GM23338 (cell line): Measurements from ENCODE around the gene CASKIN2. TPM values are rescaled to one million over a fixed set of nuclear protein-coding genes. Genes with fewer than 3 reads are reported as not detected.

Experiments
- ATAC-seq: fragments of 200-7000 bp; cut with Tn5 transposase; 3 replicates; pipeline ENCODE4 v1.9.1; 2020
- DNase-seq: peaks from one replicate; pipeline ENCODE4 v3.0.0-alpha.2; 2015; ENCODE audit warnings: low spot score
- H2AFZ ChIP-seq: fragments of 200-600 bp; sonication (generic); 2 replicates; pipeline ENCODE4 v1.8.0; 2016; ENCODE audit warnings: antibody characterized with exemption, mild to moderate bottlenecking, moderate library complexity
- H3F3A ChIP-seq: fragments of 200-600 bp; sonication (generic); replicated peaks from 2 replicates; pipeline ENCODE4 v1.8.0; 2017; ENCODE audit warnings: antibody characterized with exemption, mixed run types, low read depth
- H3K27ac ChIP-seq: fragments of 200-600 bp; sonication (generic); 2 replicates; pipeline ENCODE4 v1.6.1; 2016; ENCODE audit warnings: low read depth
- H3K27me3 ChIP-seq: fragments of 200-600 bp; sonication (generic); 2 replicates; pipeline ENCODE4 v1.8.0; 2016; ENCODE audit warnings: mild to moderate bottlenecking, mixed run types, moderate library complexity; ENCODE audit not compliant: insufficient read depth
- H3K36me3 ChIP-seq: fragments of 200-600 bp; sonication (generic); 2 replicates; pipeline ENCODE4 v1.8.0; 2016; ENCODE audit warnings: mild to moderate bottlenecking; ENCODE audit not compliant: insufficient read depth
- H3K4me1 ChIP-seq: fragments of 200-600 bp; sonication (generic); 2 replicates; pipeline ENCODE4 v1.8.0; 2016; ENCODE audit warnings: mild to moderate bottlenecking, moderate library complexity; ENCODE audit not compliant: insufficient read depth
- H3K4me2 ChIP-seq: fragments of 200-600 bp; sonication (generic); 2 replicates; pipeline ENCODE4 v1.7.1; 2017; ENCODE audit warnings: mixed run types
- H3K4me3 ChIP-seq: fragments of 200-600 bp; sonication (generic); 2 replicates; pipeline ENCODE4 v1.6.1; 2016; ENCODE audit warnings: mixed run types
- H3K79me2 ChIP-seq: fragments of 200-600 bp; sonication (generic); replicated peaks from 2 replicates; pipeline ENCODE4 v1.8.0; 2017; ENCODE audit warnings: mild to moderate bottlenecking; ENCODE audit not compliant: insufficient read depth
- H3K9me2 ChIP-seq: fragments of 200-600 bp; sonication (generic); 2 replicates; pipeline ENCODE4 v1.8.0; 2017; ENCODE audit not compliant: insufficient read depth
- H4K20me1 ChIP-seq: fragments of 200-600 bp; sonication (generic); replicated peaks from 2 replicates; pipeline ENCODE4 v1.8.0; 2017; ENCODE audit warnings: mild to moderate bottlenecking; ENCODE audit not compliant: insufficient read depth
- H3K27ac Mint-ChIP-seq: 2 replicates; pipeline ENCODE4 v1.8.0; 2020; ENCODE audit warnings: inconsistent platforms, mild to moderate bottlenecking, moderate library complexity, mixed read lengths
- H3K27me3 Mint-ChIP-seq: 3 replicates; pipeline ENCODE4 v1.8.0; 2022; ENCODE audit warnings: low read depth, mild to moderate bottlenecking, moderate library complexity, mixed read lengths, inconsistent platforms; ENCODE audit not compliant: insufficient read depth, poor library complexity
- H3K36me3 Mint-ChIP-seq: 3 replicates; pipeline ENCODE4 v1.8.0; 2021; ENCODE audit warnings: low read depth, mild to moderate bottlenecking, inconsistent platforms, moderate library complexity, mixed read lengths
- H3K4me1 Mint-ChIP-seq: 3 replicates; pipeline ENCODE4 v1.8.0; 2020; ENCODE audit warnings: mild to moderate bottlenecking, inconsistent platforms, mixed read lengths
- H3K4me3 Mint-ChIP-seq: 3 replicates; pipeline ENCODE4 v1.8.0; 2021; ENCODE audit warnings: moderate library complexity, mild to moderate bottlenecking, inconsistent platforms, mixed read lengths
- H3K9me3 Mint-ChIP-seq: 3 replicates; pipeline ENCODE4 v1.8.0; 2020; ENCODE audit warnings: moderate library complexity, mild to moderate bottlenecking, inconsistent platforms, mixed read lengths
- CREB1 ChIP-seq: fragments of 250-450 bp; sonication (Bioruptor Pico); IDR thresholded peaks from 2 replicates; pipeline ENCODE4 v1.5.0; 2020; ENCODE audit warnings: low read depth, mild to moderate bottlenecking, moderate library complexity
- EZH2 ChIP-seq: fragments of 200-600 bp; sonication (generic); IDR thresholded peaks from one replicate; pipeline ENCODE4 v1.8.0; 2017; ENCODE audit warnings: antibody characterized with exemption, mild to moderate bottlenecking, low read depth; ENCODE audit not compliant: unreplicated experiment
- POLR2AphosphoS5 ChIP-seq: IDR thresholded peaks from 2 replicates; pipeline ENCODE4 v1.6.1; 2016; ENCODE audit warnings: antibody characterized with exemption, low read depth
- ZNF331 ChIP-seq: fragments of 250-450 bp; sonication (Bioruptor Pico); IDR thresholded peaks from 2 replicates; pipeline ENCODE4 v1.5.0; 2020; ENCODE audit warnings: low read depth, mild to moderate bottlenecking, moderate library complexity
- ZNF462 ChIP-seq: fragments of 250-450 bp; sonication (Bioruptor Pico); IDR thresholded peaks from 2 replicates; pipeline ENCODE4 v1.5.0; 2020; ENCODE audit warnings: mild to moderate bottlenecking, moderate library complexity
- polyA plus RNA-seq: library from polyadenylated mRNA; unstranded; fragments of >200 nt; fragmentation: Nextera tagmentation; extraction: Ambion mirVana; gene quantifications from 2 replicates; pipeline ENCODE4 v1.2.1, GENCODE V29; 2016
- total RNA-seq: library from RNA; depleted of rRNA; stranded (reverse); fragments of >200 nt; shearing (Covaris generic); gene quantifications from 2 replicates; pipeline ENCODE4 v1.2.3, GENCODE V29; 2014
- TF ChIP-seq, protein P1 (sequence below), 2 experiments: fragments of 200-600 bp in 1 of 2; sonication (generic) in 1 of 2; conservative IDR thresholded peaks; 2 replicates each; pipeline versions ENCODE4 v1.5.1 to v1.6.1; 2016 to 2017; ENCODE audit warnings: antibody characterized with exemption in 2 of 2, low read depth in 2 of 2, mild to moderate bottlenecking in 2 of 2, moderate library complexity in 1 of 2

CASKIN2 gene
- total and polyA plus RNA-seq, 2 experiments from 2014 or later: 4.9 to 21.5 TPM

DNA sequence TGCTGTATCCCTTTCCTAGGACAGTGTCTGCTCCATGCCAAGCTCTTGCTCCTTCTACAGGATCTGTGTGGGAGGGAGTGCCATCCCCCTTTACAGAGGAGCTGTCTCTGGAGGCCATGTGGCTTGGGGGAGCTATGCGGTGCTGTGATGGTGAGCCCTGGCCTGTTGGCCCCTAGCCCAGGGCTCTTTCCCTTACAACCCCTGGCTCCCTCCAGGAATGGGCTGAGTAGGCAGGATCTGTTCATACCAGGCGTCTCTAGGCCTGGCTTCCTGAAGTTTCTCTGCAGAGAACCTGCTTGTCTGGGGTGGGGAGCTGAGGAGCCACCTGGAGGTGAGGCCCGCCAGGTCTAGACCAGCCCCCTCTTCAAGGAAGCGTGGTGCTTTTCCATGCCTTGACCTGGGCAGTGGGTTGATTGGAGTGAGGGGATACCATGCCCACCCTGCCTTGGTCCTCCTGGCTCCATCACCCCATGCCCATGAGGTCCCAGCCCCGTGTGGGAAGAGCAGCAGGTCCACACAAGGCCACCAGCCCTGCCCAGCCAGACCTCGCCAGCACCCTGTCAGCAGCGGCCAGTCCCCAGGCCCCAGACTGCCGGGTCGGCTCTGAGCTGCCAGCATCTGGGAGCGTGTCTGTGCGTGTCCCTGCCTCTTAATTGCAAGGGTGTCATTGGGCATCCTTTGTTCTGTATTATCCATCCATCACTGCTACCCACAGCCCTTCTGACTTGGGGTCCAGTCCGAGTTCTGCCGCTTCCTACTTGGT, 24.8 kb upstream of the CASKIN2 start:
- Histone ChIP-seq H4K20me1 (peaks cover 3% of the 10 kb centered on the region; the same call in 1 of the 2 replicates), H3K27ac (no peak overlapping the region), H2AFZ (no peak overlapping the region), H3K9me2 (no peaks in the 10 kb centered on the region), H3K27me3 (no peaks in the 10 kb centered on the region), H3K4me2 (no peak overlapping the region), H3K4me3 (no peak overlapping the region), H3K4me1 (no peaks in the 10 kb centered on the region), H3K79me2 (no peaks in the 10 kb centered on the region), H3K36me3 (no peaks in the 10 kb centered on the region), H3F3A (no peaks in the 10 kb centered on the region)
- TF ChIP-seq POLR2AphosphoS5: no peak
- TF ChIP-seq CREB1 (CRISPR knock-in tag): no peak
- TF ChIP-seq, protein P1, sequence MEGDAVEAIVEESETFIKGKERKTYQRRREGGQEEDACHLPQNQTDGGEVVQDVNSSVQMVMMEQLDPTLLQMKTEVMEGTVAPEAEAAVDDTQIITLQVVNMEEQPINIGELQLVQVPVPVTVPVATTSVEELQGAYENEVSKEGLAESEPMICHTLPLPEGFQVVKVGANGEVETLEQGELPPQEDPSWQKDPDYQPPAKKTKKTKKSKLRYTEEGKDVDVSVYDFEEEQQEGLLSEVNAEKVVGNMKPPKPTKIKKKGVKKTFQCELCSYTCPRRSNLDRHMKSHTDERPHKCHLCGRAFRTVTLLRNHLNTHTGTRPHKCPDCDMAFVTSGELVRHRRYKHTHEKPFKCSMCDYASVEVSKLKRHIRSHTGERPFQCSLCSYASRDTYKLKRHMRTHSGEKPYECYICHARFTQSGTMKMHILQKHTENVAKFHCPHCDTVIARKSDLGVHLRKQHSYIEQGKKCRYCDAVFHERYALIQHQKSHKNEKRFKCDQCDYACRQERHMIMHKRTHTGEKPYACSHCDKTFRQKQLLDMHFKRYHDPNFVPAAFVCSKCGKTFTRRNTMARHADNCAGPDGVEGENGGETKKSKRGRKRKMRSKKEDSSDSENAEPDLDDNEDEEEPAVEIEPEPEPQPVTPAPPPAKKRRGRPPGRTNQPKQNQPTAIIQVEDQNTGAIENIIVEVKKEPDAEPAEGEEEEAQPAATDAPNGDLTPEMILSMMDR (conservative IDR thresholded peaks at IDR 0.05; ENCODE audit: low read depth in 2 of 2): no peak
- TF ChIP-seq EZH2: no peak
- no peak for TF ChIP-seq ZNF462 (CRISPR knock-in tag)
- no peak for TF ChIP-seq ZNF331 (CRISPR knock-in tag)
- DNase-seq (no peak), ATAC-seq (no peak)
- Mint-ChIP-seq H3K9me3 (no peaks in the 10 kb centered on the region), H3K27ac (no peak overlapping the region; the same call in 1 of the 2 replicates), H3K27me3 (peaks cover 7% of the 10 kb centered on the region), H3K36me3 (no peaks in the 10 kb centered on the region), H3K4me3 (no peak overlapping the region), H3K4me1 (peaks cover 21% of the 10 kb centered on the region; the same call in 2 of the 3 replicates)
